ENCODE measurements around the gene CELF2. TPM values are rescaled to one million over a fixed set of nuclear protein-coding genes. Genes with fewer than 3 reads are reported as not detected.
A peak's percentile ranks its signal among the peaks of the same experiment; 100 is the strongest.

Gene CELF2
- total RNA-seq, 1 experiment from 2014 or later = 21.3 TPM

- DNase-seq (ENCODE audit: low read depth) = no peak
Measured at GRCh38 chr10:11023009-11023953, 5.6 kb downstream of the CELF2 start.

- no peak for DNase-seq (ENCODE audit: low read depth)
Measured at GRCh38 chr10:11024596-11024995, 6.9 kb downstream of the CELF2 start.

- DNase-seq (ENCODE audit: low read depth) = no peak
Measured at GRCh38 chr10:11025978-11026377, 8.3 kb downstream of the CELF2 start.

- DNase-seq (ENCODE audit: low read depth) = peak; percentile 3
Measured at GRCh38 chr10:11026773-11027172, 9.1 kb downstream of the CELF2 start.

GRCh38 chr10:11034762-11035161 lies 17.1 kb downstream of the CELF2 start:
- DNase-seq (ENCODE audit: low read depth) = no peak

GRCh38 chr10:11035301-11035991 lies 17.8 kb downstream of the CELF2 start:
- DNase-seq (ENCODE audit: low read depth) = peak; percentile 66

GRCh38 chr10:11036424-11037011 lies 18.8 kb downstream of the CELF2 start:
- DNase-seq (ENCODE audit: low read depth) = peak; percentile 32

- DNase-seq (ENCODE audit: low read depth) = no peak
Measured at GRCh38 chr10:11037991-11038390, 20.3 kb downstream of the CELF2 start.

- no peak for DNase-seq (ENCODE audit: low read depth)
Measured at GRCh38 chr10:11042357-11042756, 24.7 kb downstream of the CELF2 start.

- no peak for DNase-seq (ENCODE audit: low read depth)
Measured at GRCh38 chr10:11043039-11043438, 25.4 kb downstream of the CELF2 start.

GRCh38 chr10:11043446-11044127 lies 25.9 kb downstream of the CELF2 start:
- no peak for DNase-seq (ENCODE audit: low read depth)

GRCh38 chr10:11045487-11045886 lies 27.8 kb downstream of the CELF2 start:
- DNase-seq (ENCODE audit: low read depth) = no peak

- no peak for DNase-seq (ENCODE audit: low read depth)
Measured at GRCh38 chr10:11045995-11046775, 28.5 kb downstream of the CELF2 start.

- no peak for DNase-seq (ENCODE audit: low read depth)
Measured at GRCh38 chr10:11046776-11047160, 29.1 kb downstream of the CELF2 start.

GRCh38 chr10:11048707-11049278 lies 31.1 kb downstream of the CELF2 start:
- DNase-seq (ENCODE audit: low read depth) = no peak

GRCh38 chr10:11049806-11050205 lies 32.1 kb downstream of the CELF2 start:
- DNase-seq (ENCODE audit: low read depth) = no peak

GRCh38 chr10:11050301-11051287 lies 32.9 kb downstream of the CELF2 start:
- DNase-seq (ENCODE audit: low read depth) = no peak

- DNase-seq (ENCODE audit: low read depth) = no peak
Measured at GRCh38 chr10:11057018-11057417, 39.3 kb downstream of the CELF2 start.

GRCh38 chr10:11057448-11057847 lies 39.8 kb downstream of the CELF2 start:
- no peak for DNase-seq (ENCODE audit: low read depth)

GRCh38 chr10:11057994-11058393 lies 40.3 kb downstream of the CELF2 start:
- DNase-seq (ENCODE audit: low read depth) = no peak
